HCT116 (cell line): ENCODE results near the gene WNT11.

Experiments
- EGR1 ChIP-seq: IDR thresholded peaks from 2 replicates; pipeline ENCODE4 v1.6.1; 2012; ENCODE audit warnings: low read depth
- EZH2 ChIP-seq: fragments of 200-600 bp; sonication (generic); IDR thresholded peaks from 2 replicates; pipeline ENCODE4 v1.6.1; 2017; ENCODE audit warnings: antibody characterized with exemption, mixed run types
- POLR2A ChIP-seq: IDR thresholded peaks from 2 replicates; pipeline ENCODE4 v1.7.0; 2011; ENCODE audit warnings: borderline replicate concordance; ENCODE audit not compliant: insufficient read depth, insufficient read length; ENCODE audit errors: extremely low read depth
- POLR2AphosphoS5 ChIP-seq: IDR thresholded peaks from 2 replicates; pipeline ENCODE4 v1.6.1; 2011; ENCODE audit warnings: mild to moderate bottlenecking, low read depth, low read length, moderate library complexity
- SRF ChIP-seq: IDR thresholded peaks from 2 replicates; pipeline ENCODE4 v1.6.1; 2012; ENCODE audit warnings: low read depth
- YY1 ChIP-seq: IDR thresholded peaks from 2 replicates; pipeline ENCODE4 v1.6.1; 2011; ENCODE audit warnings: low read length, low read depth, moderate library complexity, mild to moderate bottlenecking; ENCODE audit not compliant: insufficient replicate concordance; ENCODE audit errors: extremely low read depth
- TF ChIP-seq, protein P1 (sequence below): IDR thresholded peaks from 2 replicates; pipeline ENCODE4 v1.6.1; 2011; ENCODE audit warnings: mild to moderate bottlenecking, low read length, moderate library complexity; ENCODE audit not compliant: insufficient replicate concordance; ENCODE audit errors: extremely low read depth
- TF ChIP-seq, protein P2 (sequence below), 3 experiments: fragments of 200-600 bp in 1 of 3; sonication (generic) in 1 of 3; IDR thresholded peaks in 2 of 3; conservative IDR thresholded peaks in 1 of 3; 2 replicates each; pipeline ENCODE4 v1.5.1; 2012 to 2017; ENCODE audit warnings: low read depth in 2 of 3, low read length in 2 of 3, antibody characterized with exemption in 1 of 3, borderline replicate concordance in 1 of 3, control low read depth in 1 of 3, mild to moderate bottlenecking in 1 of 3, mixed read lengths in 1 of 3, mixed run types in 1 of 3, moderate library complexity in 1 of 3; ENCODE audit not compliant: insufficient read depth in 1 of 3

DNA sequence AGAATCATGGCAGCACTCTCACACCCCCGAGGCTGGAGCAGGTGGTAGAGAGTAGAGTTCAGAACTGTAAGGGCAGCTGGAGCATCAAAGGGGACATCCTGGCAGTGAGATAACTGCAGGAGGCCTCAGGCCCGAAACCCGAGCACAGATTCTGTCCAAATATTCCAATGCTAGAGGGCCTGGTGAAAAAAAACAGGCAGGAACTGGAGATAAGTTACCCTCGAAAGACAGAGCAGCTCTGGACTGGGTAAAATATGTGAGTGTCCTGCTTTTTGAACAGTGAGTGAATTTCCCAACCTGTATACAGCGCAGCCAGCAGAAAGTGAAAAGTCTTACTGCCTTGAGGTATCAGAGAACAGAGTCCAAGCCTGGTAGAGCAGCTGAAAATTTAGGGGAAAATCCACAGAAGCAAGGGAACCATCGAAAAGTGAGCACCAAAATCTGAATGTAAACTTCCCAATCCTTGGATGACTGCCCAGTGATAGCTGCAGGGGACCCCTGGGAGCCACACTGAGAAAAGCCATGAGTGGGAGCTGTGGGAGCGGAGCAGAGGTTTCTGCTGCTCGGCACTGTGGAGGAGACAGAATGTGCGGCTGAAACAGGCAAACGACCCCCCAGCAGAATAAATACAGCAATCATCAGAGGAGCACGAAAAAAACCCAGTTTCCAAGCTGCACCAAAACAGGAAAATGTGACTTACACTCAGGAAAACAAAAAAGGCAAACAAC is 50.6 kb downstream of the WNT11 start:
- TF ChIP-seq, protein P1, sequence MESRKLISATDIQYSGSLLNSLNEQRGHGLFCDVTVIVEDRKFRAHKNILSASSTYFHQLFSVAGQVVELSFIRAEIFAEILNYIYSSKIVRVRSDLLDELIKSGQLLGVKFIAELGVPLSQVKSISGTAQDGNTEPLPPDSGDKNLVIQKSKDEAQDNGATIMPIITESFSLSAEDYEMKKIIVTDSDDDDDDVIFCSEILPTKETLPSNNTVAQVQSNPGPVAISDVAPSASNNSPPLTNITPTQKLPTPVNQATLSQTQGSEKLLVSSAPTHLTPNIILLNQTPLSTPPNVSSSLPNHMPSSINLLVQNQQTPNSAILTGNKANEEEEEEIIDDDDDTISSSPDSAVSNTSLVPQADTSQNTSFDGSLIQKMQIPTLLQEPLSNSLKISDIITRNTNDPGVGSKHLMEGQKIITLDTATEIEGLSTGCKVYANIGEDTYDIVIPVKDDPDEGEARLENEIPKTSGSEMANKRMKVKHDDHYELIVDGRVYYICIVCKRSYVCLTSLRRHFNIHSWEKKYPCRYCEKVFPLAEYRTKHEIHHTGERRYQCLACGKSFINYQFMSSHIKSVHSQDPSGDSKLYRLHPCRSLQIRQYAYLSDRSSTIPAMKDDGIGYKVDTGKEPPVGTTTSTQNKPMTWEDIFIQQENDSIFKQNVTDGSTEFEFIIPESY, result no peak
- TF ChIP-seq, protein P2, sequence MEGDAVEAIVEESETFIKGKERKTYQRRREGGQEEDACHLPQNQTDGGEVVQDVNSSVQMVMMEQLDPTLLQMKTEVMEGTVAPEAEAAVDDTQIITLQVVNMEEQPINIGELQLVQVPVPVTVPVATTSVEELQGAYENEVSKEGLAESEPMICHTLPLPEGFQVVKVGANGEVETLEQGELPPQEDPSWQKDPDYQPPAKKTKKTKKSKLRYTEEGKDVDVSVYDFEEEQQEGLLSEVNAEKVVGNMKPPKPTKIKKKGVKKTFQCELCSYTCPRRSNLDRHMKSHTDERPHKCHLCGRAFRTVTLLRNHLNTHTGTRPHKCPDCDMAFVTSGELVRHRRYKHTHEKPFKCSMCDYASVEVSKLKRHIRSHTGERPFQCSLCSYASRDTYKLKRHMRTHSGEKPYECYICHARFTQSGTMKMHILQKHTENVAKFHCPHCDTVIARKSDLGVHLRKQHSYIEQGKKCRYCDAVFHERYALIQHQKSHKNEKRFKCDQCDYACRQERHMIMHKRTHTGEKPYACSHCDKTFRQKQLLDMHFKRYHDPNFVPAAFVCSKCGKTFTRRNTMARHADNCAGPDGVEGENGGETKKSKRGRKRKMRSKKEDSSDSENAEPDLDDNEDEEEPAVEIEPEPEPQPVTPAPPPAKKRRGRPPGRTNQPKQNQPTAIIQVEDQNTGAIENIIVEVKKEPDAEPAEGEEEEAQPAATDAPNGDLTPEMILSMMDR (IDR thresholded peaks at IDR 0.05 in 2 of 3, conservative IDR thresholded peaks at IDR 0.05 in 1 of 3; ENCODE audit: borderline replicate concordance in 1 of 3, insufficient read depth in 1 of 3, low read depth in 2 of 3, low read length in 2 of 3), result no peak
- no peak for TF ChIP-seq EGR1
- no peak for TF ChIP-seq POLR2A
- TF ChIP-seq EZH2, result no peak
- TF ChIP-seq POLR2AphosphoS5, result no peak
- TF ChIP-seq YY1, result no peak
- TF ChIP-seq SRF, result no peak
